ENCODE data around the gene GPAT2. TPM values are rescaled to one million over a fixed set of nuclear protein-coding genes. Genes with fewer than 3 reads are reported as not detected.
"Not testable (repeated sequence)": the region's sequence is repeated elsewhere in the genome, so short reads cannot be mapped to it uniquely, and the experiment has no call there.

The GPAT2 gene
- total and polyA plus RNA-seq, 4 donors = 0.79 to 3.4 (median 1.9) TPM

DNA sequence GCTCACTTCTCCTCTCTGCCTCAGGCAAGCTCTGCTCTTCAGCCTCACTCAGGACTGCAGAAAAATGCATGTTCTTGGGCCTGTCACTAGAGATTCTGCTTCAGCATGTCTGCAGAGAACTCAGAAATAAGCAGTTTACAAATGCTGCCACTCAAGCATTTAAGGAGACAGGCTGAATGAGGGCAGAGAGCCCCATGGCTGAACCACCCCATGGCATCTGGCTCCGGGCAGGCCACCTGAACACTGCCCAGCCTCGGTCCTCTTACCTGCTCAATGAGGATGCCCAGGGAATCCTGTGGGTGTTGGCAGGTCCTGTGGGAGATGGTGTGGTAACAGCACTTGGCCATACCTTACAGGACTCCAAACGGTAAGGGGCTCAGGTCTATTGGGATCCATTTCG lies 31.2 kb upstream of the GPAT2 start:
- not testable (repeated sequence) for DNase-seq (ENCODE audit: low read depth in 4 of 6, low spot score in 6 of 6); H3K4me1 ChIP-seq (ENCODE audit: control insufficient read depth, insufficient read depth, low read length); H3K4me3 ChIP-seq (ENCODE audit: low read depth, low read length); H3K9me3 ChIP-seq (ENCODE audit: control insufficient read depth, insufficient read depth, low read length); H3K27ac ChIP-seq (ENCODE audit: low read depth, low read length); H3K36me3 ChIP-seq (ENCODE audit: control insufficient read depth, insufficient read depth, low read length); H3K27me3 ChIP-seq (ENCODE audit: control insufficient read depth, insufficient read depth, low read length)
- WGBS (ENCODE audit: insufficient coverage) = 76% methylated on average over 2 of the region's 4 CpGs

DNA sequence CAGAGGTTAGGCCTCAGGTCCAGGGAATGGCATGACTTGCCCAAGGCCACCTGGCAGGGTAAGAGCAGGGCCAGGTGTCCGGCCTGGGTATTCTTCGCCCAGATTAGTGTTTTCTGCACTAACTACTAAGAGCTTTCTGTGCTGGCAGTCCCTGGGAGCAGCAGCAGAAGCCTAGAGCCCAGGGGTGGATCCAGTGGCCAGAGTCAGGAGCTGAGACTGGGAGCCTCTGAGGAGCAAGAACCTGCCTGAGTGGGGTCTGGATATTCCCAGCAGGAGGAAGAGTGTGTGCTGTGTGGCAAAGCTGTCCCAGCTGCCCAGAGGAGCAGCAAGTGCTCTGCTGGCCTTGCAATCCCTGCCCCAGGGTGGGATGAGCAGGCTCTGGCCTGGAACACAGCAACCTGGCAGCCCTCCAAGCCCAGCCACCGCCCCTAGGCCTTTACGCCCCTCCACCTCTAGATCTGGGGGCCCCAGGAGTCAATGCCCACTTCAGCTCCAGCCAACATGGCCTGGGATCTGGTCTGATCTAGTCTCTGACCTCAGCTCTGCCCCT lies 30.7 kb upstream of the GPAT2 start:
- no peaks in the 10 kb centered on the region for H3K36me3 ChIP-seq (ENCODE audit: control insufficient read depth, insufficient read depth, low read length)
- H3K4me3 ChIP-seq (ENCODE audit: low read depth, low read length) = no peak overlapping the region
- H3K9me3 ChIP-seq (ENCODE audit: control insufficient read depth, insufficient read depth, low read length) = no peaks in the 10 kb centered on the region
- H3K4me1 ChIP-seq (ENCODE audit: control insufficient read depth, insufficient read depth, low read length) = peaks cover 9% of the 10 kb centered on the region
- WGBS (ENCODE audit: insufficient coverage) = 77% methylated on average over 4 of the region's 4 CpGs
- DNase-seq (ENCODE audit: low read depth in 4 of 6, low spot score in 6 of 6) = no peak
- H3K27ac ChIP-seq (ENCODE audit: low read depth, low read length) = no peak overlapping the region
- H3K27me3 ChIP-seq (ENCODE audit: control insufficient read depth, insufficient read depth, low read length) = no peaks in the 10 kb centered on the region

DNA sequence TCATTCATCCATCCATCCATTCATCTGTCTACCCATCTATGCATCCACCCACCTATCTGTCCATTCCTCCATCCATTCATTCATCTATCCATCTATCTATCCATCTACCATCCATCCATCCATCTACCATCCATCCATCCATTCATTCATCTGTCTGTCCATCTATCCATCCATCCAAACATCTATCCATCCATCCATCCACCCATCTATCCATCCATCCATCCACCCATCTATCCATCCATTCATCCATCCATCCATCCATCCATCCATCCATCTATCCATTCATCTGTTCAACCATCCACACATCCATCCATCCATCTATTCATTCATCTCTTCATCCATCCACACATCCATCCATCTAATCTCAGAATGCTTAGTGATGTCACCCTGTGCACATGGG lies 30.0 kb upstream of the GPAT2 start:
- H3K27ac ChIP-seq (ENCODE audit: low read depth, low read length); DNase-seq (ENCODE audit: low read depth in 4 of 6, low spot score in 6 of 6); H3K27me3 ChIP-seq (ENCODE audit: control insufficient read depth, insufficient read depth, low read length); H3K9me3 ChIP-seq (ENCODE audit: control insufficient read depth, insufficient read depth, low read length); H3K4me3 ChIP-seq (ENCODE audit: low read depth, low read length); H3K36me3 ChIP-seq (ENCODE audit: control insufficient read depth, insufficient read depth, low read length); H3K4me1 ChIP-seq (ENCODE audit: control insufficient read depth, insufficient read depth, low read length): not testable (repeated sequence)

DNA sequence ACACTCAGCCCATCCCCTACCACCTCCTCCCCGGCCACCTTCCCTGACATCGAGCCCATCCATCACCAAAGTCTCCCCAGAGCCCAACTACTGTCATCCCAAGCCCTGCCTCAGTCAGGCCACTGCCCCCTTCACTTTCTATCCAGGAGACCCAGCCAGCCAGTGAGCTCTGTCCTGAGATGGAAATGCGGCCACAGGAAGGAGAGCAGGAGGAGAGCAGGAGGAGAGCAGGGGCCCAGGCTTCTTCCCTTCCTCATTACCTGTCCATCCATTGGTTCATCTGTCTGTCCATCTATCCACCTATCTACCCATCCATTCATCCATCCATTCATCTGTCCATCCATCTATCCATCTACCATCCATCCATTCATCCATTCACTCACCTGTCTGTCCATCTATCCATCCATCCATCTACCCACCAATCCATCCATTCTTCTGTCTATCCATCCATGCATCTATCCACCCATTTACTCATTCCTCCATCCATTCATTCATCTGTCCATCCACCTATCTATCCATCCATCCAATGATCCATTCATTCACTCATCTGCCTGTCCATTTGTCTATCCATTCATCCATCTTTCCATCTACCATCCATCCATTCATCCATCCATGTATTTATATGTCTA lies 29.4 kb upstream of the GPAT2 start:
- H3K36me3 ChIP-seq (ENCODE audit: control insufficient read depth, insufficient read depth, low read length); H3K27me3 ChIP-seq (ENCODE audit: control insufficient read depth, insufficient read depth, low read length); H3K27ac ChIP-seq (ENCODE audit: low read depth, low read length); DNase-seq (ENCODE audit: low read depth in 4 of 6, low spot score in 6 of 6); H3K4me1 ChIP-seq (ENCODE audit: control insufficient read depth, insufficient read depth, low read length); H3K4me3 ChIP-seq (ENCODE audit: low read depth, low read length); H3K9me3 ChIP-seq (ENCODE audit: control insufficient read depth, insufficient read depth, low read length): not testable (repeated sequence)
- no CpG with 5 or more reads among the region's 3 CpGs for WGBS (ENCODE audit: insufficient coverage)

GRCh38 chr2:96063116-96063899 lies 28.6 kb upstream of the GPAT2 start:
- not testable (repeated sequence) for H3K9me3 ChIP-seq (ENCODE audit: control insufficient read depth, insufficient read depth, low read length); H3K4me1 ChIP-seq (ENCODE audit: control insufficient read depth, insufficient read depth, low read length); H3K4me3 ChIP-seq (ENCODE audit: low read depth, low read length); H3K27me3 ChIP-seq (ENCODE audit: control insufficient read depth, insufficient read depth, low read length); H3K27ac ChIP-seq (ENCODE audit: low read depth, low read length); H3K36me3 ChIP-seq (ENCODE audit: control insufficient read depth, insufficient read depth, low read length)
- 26% methylated on average over 4 of the region's 12 CpGs for WGBS (ENCODE audit: insufficient coverage)
- DNase-seq (ENCODE audit: low read depth in 4 of 6, low spot score in 6 of 6) = peak in 2 of 6 donors; percentile 28 to 35

- not testable (repeated sequence) for H3K27ac ChIP-seq (ENCODE audit: low read depth, low read length); H3K4me3 ChIP-seq (ENCODE audit: low read depth, low read length); H3K27me3 ChIP-seq (ENCODE audit: control insufficient read depth, insufficient read depth, low read length); H3K4me1 ChIP-seq (ENCODE audit: control insufficient read depth, insufficient read depth, low read length); H3K36me3 ChIP-seq (ENCODE audit: control insufficient read depth, insufficient read depth, low read length); DNase-seq (ENCODE audit: low read depth in 4 of 6, low spot score in 6 of 6); H3K9me3 ChIP-seq (ENCODE audit: control insufficient read depth, insufficient read depth, low read length)
- 77% methylated on average over 2 of the region's 5 CpGs for WGBS (ENCODE audit: insufficient coverage)
Observed at GRCh38 chr2:96062483-96062882, 27.8 kb upstream of the GPAT2 start.

- H3K9me3 ChIP-seq (ENCODE audit: control insufficient read depth, insufficient read depth, low read length); H3K27me3 ChIP-seq (ENCODE audit: control insufficient read depth, insufficient read depth, low read length); DNase-seq (ENCODE audit: low read depth in 4 of 6, low spot score in 6 of 6); H3K27ac ChIP-seq (ENCODE audit: low read depth, low read length); H3K36me3 ChIP-seq (ENCODE audit: control insufficient read depth, insufficient read depth, low read length); H3K4me3 ChIP-seq (ENCODE audit: low read depth, low read length); H3K4me1 ChIP-seq (ENCODE audit: control insufficient read depth, insufficient read depth, low read length): not testable (repeated sequence)
- WGBS (ENCODE audit: insufficient coverage) = 60% methylated on average over 5 of the region's 9 CpGs
Observed at GRCh38 chr2:96061901-96062300, 27.2 kb upstream of the GPAT2 start.

DNA sequence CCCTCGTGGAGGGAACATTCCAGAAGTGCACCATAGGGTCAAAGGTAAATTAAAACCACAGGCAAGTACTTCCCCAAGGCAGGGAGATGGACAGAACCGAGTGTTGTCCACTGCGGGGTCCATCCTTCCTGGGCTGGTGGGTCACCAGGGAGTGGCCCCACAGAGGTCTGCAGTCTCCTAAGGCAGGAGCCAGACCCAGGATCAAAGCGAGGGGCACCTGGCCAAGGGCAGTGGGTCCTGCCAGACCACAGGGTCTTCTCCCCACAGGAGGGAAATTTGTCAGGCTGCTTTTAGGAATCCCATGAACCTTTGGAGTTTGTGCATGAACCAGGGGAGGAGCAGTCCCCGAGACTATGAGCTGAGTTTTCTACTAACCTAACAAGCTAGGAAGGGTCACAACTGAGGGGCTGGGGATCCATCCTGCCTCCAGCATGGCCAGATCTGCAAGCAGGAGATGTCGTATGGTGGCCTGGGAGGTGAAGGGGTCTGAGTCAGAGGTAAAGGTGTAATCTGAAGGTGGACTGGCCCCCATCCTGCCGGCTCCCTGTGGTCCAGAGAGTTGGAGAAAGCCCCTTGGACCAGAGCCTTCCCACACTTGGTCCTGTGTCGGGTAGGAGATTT lies 26.6 kb upstream of the GPAT2 start:
- not testable (repeated sequence) for H3K27ac ChIP-seq (ENCODE audit: low read depth, low read length)
- WGBS (ENCODE audit: insufficient coverage) = 93% methylated on average over 3 of the region's 8 CpGs

DNA sequence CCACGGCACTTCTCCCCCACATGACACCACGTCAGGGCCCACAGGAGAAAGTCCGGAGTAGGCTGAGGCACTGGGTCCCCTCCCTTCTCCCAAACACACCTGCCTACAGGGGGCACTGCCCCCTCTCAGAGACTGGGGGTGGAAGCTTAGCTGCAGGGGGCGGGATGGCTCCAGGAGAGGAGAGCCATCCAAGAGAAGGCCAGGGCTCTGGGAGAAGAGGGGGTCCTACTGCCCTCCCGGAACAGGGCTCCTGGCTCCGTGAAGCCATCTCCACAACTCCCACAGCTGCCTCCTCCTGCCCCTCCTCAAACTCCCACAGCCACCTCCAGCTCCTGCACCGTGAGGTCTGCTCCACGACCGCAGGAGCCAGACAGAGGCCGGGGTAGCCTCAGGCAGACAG lies 25.6 kb upstream of the GPAT2 start:
- H3K4me3 ChIP-seq (ENCODE audit: low read depth, low read length); H3K27ac ChIP-seq (ENCODE audit: low read depth, low read length); H3K27me3 ChIP-seq (ENCODE audit: control insufficient read depth, insufficient read depth, low read length); H3K9me3 ChIP-seq (ENCODE audit: control insufficient read depth, insufficient read depth, low read length); DNase-seq (ENCODE audit: low read depth in 4 of 6, low spot score in 6 of 6); H3K36me3 ChIP-seq (ENCODE audit: control insufficient read depth, insufficient read depth, low read length); H3K4me1 ChIP-seq (ENCODE audit: control insufficient read depth, insufficient read depth, low read length): not testable (repeated sequence)
- WGBS (ENCODE audit: insufficient coverage) = no CpG with 5 or more reads among the region's 10 CpGs

More for the DNA sequence above, 26.6 kb upstream of the GPAT2 start:
- not testable (repeated sequence) for H3K4me3 ChIP-seq (ENCODE audit: low read depth, low read length); H3K9me3 ChIP-seq (ENCODE audit: control insufficient read depth, insufficient read depth, low read length); H3K4me1 ChIP-seq (ENCODE audit: control insufficient read depth, insufficient read depth, low read length); H3K27me3 ChIP-seq (ENCODE audit: control insufficient read depth, insufficient read depth, low read length); H3K36me3 ChIP-seq (ENCODE audit: control insufficient read depth, insufficient read depth, low read length); DNase-seq (ENCODE audit: low read depth in 4 of 6, low spot score in 6 of 6)

DNA sequence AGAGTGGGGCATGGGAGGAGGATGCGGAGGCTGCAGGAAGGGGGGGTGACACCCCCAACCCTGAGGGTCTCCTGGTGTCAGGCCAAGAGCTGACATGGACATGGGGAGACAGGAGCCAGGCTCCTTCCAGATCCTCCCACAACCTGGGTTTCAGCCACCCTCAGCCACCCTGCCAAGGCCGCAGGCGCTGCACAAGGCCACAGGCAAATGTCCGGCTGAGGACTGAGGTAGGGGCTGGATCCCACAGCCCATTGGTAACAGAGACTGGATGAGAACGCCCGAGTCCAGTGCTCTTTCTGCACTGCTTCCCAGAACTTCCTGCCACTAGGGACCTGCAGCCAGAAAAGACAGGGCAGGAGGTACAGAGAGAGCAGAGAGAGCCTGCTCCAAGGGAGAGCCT lies 24.7 kb upstream of the GPAT2 start:
- not testable (repeated sequence) for H3K27ac ChIP-seq (ENCODE audit: low read depth, low read length); H3K9me3 ChIP-seq (ENCODE audit: control insufficient read depth, insufficient read depth, low read length); H3K36me3 ChIP-seq (ENCODE audit: control insufficient read depth, insufficient read depth, low read length); DNase-seq (ENCODE audit: low read depth in 4 of 6, low spot score in 6 of 6); H3K4me1 ChIP-seq (ENCODE audit: control insufficient read depth, insufficient read depth, low read length); H3K4me3 ChIP-seq (ENCODE audit: low read depth, low read length); H3K27me3 ChIP-seq (ENCODE audit: control insufficient read depth, insufficient read depth, low read length)
- WGBS (ENCODE audit: insufficient coverage) = no CpG with 5 or more reads among the region's 6 CpGs

Measured in spinal cord (tissue), 10 donors.